OCI-LY7 (cell line): ENCODE measurements around the gene UBA6.

Experiments used
- CTCF ChIP-seq: fragments of 200-600 bp; sonication (generic); conservative IDR thresholded peaks from 2 replicates; pipeline ENCODE4 v1.5.1; 2014; ENCODE audit warnings: mild to moderate bottlenecking, antibody characterized with exemption, low read length, moderate library complexity, mixed read lengths
- EZH2phosphoT487 ChIP-seq: fragments of 200-600 bp; sonication (generic); IDR thresholded peaks from 2 replicates; pipeline ENCODE4 v1.6.1; 2018; ENCODE audit warnings: low read depth, borderline replicate concordance, mild to moderate bottlenecking, mixed run types, antibody characterized with exemption, low read length, moderate library complexity, mixed read lengths

GRCh38 chr4:67634741-67635140, 66.2 kb downstream of the UBA6 start:
- TF ChIP-seq CTCF (no peak), EZH2phosphoT487 (no peak)
